22Rv1 (cell line): ENCODE results near the gene FCN3.

Source experiments
- CTCF ChIP-seq: fragments of 450-650 bp; IDR thresholded peaks from 2 replicates; pipeline ENCODE4 v1.5.1; 2017; ENCODE audit warnings: mild to moderate bottlenecking
- ZFX ChIP-seq: fragments of 450-650 bp; IDR thresholded peaks from 2 replicates; pipeline ENCODE4 v1.6.1; 2017; ENCODE audit warnings: antibody characterized with exemption, borderline replicate concordance

GRCh38 chr1:27356277-27356618, 18.4 kb downstream of the FCN3 start:
- TF ChIP-seq CTCF, result no peak
- no peak for TF ChIP-seq ZFX
